ENCODE results near the gene ATP2A3.

ATP2A3 gene

GRCh38 chr17:3951003-3951402 lies 13.2 kb downstream of the ATP2A3 start:
- no peak for TF ChIP-seq SIN3A (IDR thresholded peaks at IDR 0.05; ENCODE audit: borderline replicate concordance, insufficient read depth, low read length)
- TF ChIP-seq TAF1 (IDR thresholded peaks at IDR 0.05; ENCODE audit: borderline replicate concordance, insufficient read depth, low read length): no peak
- TF ChIP-seq, protein P1, sequence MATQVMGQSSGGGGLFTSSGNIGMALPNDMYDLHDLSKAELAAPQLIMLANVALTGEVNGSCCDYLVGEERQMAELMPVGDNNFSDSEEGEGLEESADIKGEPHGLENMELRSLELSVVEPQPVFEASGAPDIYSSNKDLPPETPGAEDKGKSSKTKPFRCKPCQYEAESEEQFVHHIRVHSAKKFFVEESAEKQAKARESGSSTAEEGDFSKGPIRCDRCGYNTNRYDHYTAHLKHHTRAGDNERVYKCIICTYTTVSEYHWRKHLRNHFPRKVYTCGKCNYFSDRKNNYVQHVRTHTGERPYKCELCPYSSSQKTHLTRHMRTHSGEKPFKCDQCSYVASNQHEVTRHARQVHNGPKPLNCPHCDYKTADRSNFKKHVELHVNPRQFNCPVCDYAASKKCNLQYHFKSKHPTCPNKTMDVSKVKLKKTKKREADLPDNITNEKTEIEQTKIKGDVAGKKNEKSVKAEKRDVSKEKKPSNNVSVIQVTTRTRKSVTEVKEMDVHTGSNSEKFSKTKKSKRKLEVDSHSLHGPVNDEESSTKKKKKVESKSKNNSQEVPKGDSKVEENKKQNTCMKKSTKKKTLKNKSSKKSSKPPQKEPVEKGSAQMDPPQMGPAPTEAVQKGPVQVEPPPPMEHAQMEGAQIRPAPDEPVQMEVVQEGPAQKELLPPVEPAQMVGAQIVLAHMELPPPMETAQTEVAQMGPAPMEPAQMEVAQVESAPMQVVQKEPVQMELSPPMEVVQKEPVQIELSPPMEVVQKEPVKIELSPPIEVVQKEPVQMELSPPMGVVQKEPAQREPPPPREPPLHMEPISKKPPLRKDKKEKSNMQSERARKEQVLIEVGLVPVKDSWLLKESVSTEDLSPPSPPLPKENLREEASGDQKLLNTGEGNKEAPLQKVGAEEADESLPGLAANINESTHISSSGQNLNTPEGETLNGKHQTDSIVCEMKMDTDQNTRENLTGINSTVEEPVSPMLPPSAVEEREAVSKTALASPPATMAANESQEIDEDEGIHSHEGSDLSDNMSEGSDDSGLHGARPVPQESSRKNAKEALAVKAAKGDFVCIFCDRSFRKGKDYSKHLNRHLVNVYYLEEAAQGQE (IDR thresholded peaks at IDR 0.05; ENCODE audit: insufficient read depth in 1 of 2, low read depth in 2 of 2, low read length in 2 of 2): no peak
- TF ChIP-seq POLR2AphosphoS5 (IDR thresholded peaks at IDR 0.05; ENCODE audit: low read depth, low read length): no peak
- no peak for TF ChIP-seq FOXP2 (optimal IDR thresholded peaks at IDR 0.05; ENCODE audit: borderline replicate concordance, extremely low read depth, extremely low read length, insufficient read depth)

- no peak for TF ChIP-seq FOXP2 (optimal IDR thresholded peaks at IDR 0.05; ENCODE audit: borderline replicate concordance, extremely low read depth, extremely low read length, insufficient read depth)
- TF ChIP-seq TAF1 (IDR thresholded peaks at IDR 0.05; ENCODE audit: borderline replicate concordance, insufficient read depth, low read length): no peak
- no peak for TF ChIP-seq POLR2AphosphoS5 (IDR thresholded peaks at IDR 0.05; ENCODE audit: low read depth, low read length)
- TF ChIP-seq SIN3A (IDR thresholded peaks at IDR 0.05; ENCODE audit: borderline replicate concordance, insufficient read depth, low read length): no peak
- TF ChIP-seq, protein P1 (IDR thresholded peaks at IDR 0.05; ENCODE audit: insufficient read depth in 1 of 2, low read depth in 2 of 2, low read length in 2 of 2): no peak
Measured at GRCh38 chr17:3950584-3950983, 13.7 kb downstream of the ATP2A3 start.

GRCh38 chr17:3949418-3949817 lies 14.8 kb downstream of the ATP2A3 start:
- TF ChIP-seq SIN3A (IDR thresholded peaks at IDR 0.05; ENCODE audit: borderline replicate concordance, insufficient read depth, low read length) (no peak), FOXP2 (optimal IDR thresholded peaks at IDR 0.05; ENCODE audit: borderline replicate concordance, extremely low read depth, extremely low read length, insufficient read depth) (no peak), POLR2AphosphoS5 (IDR thresholded peaks at IDR 0.05; ENCODE audit: low read depth, low read length) (no peak), TAF1 (IDR thresholded peaks at IDR 0.05; ENCODE audit: borderline replicate concordance, insufficient read depth, low read length) (no peak)
- TF ChIP-seq, protein P1 (IDR thresholded peaks at IDR 0.05; ENCODE audit: insufficient read depth in 1 of 2, low read depth in 2 of 2, low read length in 2 of 2): no peak

DNA sequence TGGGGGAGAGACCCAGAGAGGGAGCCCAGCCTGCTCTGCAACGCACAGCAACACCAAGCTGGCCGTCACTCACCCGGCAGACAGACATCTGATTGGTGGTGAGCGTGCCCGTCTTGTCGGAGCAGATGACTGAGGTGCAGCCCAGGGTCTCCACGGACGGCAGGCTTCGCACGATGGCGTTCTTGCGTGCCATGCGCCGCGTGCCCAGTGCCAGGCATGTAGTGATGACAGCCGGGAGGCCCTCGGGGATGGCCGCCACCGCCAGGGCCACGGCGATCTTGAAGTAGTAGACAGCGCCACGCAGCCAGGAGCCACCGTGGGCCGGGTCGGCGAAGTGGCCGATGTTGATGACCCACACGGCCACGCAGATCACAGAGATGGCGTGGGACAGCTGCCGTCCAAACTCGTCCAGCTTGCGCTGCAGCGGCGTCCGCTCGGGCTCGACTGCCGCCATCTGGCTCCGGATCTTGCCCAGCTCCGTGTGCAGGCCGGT lies 16.9 kb downstream of the ATP2A3 start:
- TF ChIP-seq TAF1 (IDR thresholded peaks at IDR 0.05; ENCODE audit: borderline replicate concordance, insufficient read depth, low read length) (no peak), FOXP2 (optimal IDR thresholded peaks at IDR 0.05; ENCODE audit: borderline replicate concordance, extremely low read depth, extremely low read length, insufficient read depth) (no peak), POLR2AphosphoS5 (IDR thresholded peaks at IDR 0.05; ENCODE audit: low read depth, low read length) (no peak), SIN3A (IDR thresholded peaks at IDR 0.05; ENCODE audit: borderline replicate concordance, insufficient read depth, low read length) (no peak)
- TF ChIP-seq, protein P1 (IDR thresholded peaks at IDR 0.05; ENCODE audit: insufficient read depth in 1 of 2, low read depth in 2 of 2, low read length in 2 of 2): no peak

All from PFSK-1 (cell line).